PC-3 (cell line): ENCODE measurements around the gene RAB33A.

Experiments
- CTCF ChIP-seq: fragments of 300-600 bp; sonication (generic); conservative IDR thresholded peaks from 2 replicates; pipeline ENCODE4 v1.5.1; 2017; ENCODE audit warnings: antibody characterized with exemption, low read depth, mild to moderate bottlenecking, low read length
- EZH2 ChIP-seq: fragments of 300-600 bp; sonication (generic); IDR thresholded peaks from one replicate; pipeline ENCODE4 v1.6.1; 2017; ENCODE audit warnings: antibody characterized with exemption, mild to moderate bottlenecking, low read length; ENCODE audit not compliant: unreplicated experiment

DNA sequence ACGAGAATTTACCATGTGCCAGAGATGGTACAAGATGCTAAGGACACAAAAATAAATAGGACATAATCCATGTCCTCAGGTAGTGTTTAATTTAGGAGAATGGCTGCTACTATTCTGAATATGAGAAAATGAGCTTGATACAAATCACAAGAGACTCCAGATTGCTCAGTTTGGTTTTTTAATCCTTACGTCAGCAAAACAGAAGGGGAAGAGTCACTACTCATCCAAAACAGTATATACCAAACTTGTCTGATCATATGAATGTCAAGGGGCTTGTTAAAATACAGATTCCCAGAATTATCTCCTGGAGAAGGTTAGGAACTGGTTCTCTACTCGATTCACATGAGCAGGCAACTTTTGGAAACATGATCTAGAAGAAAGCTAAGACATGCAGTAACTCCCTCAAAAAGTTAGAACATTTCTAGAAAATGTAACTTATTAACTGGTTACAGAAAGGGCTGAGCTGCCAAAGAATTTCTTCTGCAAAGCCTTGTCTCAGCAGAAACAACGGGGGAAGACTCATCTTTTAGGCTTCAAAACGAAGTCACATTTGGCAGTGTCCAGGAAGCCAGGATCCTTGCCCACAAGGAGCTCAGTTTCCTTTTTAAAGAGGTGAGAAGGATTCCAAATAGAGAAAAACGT, 9.5 kb upstream of the RAB33A start:
- no peak for TF ChIP-seq CTCF
- no peak for TF ChIP-seq EZH2
